ENCODE data around the gene PRRT2.

Gene PRRT2

GRCh38 chr16:29836623-29837022, 24.6 kb downstream of the PRRT2 start:
- H3K4me3 ChIP-seq (ENCODE audit: low read depth, low read length): no peak overlapping the region
- DNase-seq (ENCODE audit: low read depth): no peak
- TF ChIP-seq CTCF (IDR thresholded peaks at IDR 0.05; ENCODE audit: low read depth, low read length, missing control alignments): no peak
- in situ Hi-C loops (cut with HindIII; ENCODE audit: low sequenced_read_pairs): no loop called here

GRCh38 chr16:29837841-29838240, 25.8 kb downstream of the PRRT2 start:
- no peak for DNase-seq (ENCODE audit: low read depth)
- in situ Hi-C loops (cut with HindIII; ENCODE audit: low sequenced_read_pairs): no loop called here
- no peak for TF ChIP-seq CTCF (IDR thresholded peaks at IDR 0.05; ENCODE audit: low read depth, low read length, missing control alignments)
- no peak overlapping the region for H3K4me3 ChIP-seq (ENCODE audit: low read depth, low read length)

GRCh38 chr16:29839822-29840221, 27.8 kb downstream of the PRRT2 start:
- no peak for DNase-seq (ENCODE audit: low read depth)
- in situ Hi-C loops (cut with HindIII; ENCODE audit: low sequenced_read_pairs): no loop called here
- H3K4me3 ChIP-seq (ENCODE audit: low read depth, low read length): no peak overlapping the region
- TF ChIP-seq CTCF (IDR thresholded peaks at IDR 0.05; ENCODE audit: low read depth, low read length, missing control alignments): no peak

- no peak for TF ChIP-seq CTCF (IDR thresholded peaks at IDR 0.05; ENCODE audit: low read depth, low read length, missing control alignments)
- in situ Hi-C loops (cut with HindIII; ENCODE audit: low sequenced_read_pairs): no loop called here
- no peak overlapping the region for H3K4me3 ChIP-seq (ENCODE audit: low read depth, low read length)
- no peak for DNase-seq (ENCODE audit: low read depth)
Measured at GRCh38 chr16:29840240-29840639, 28.2 kb downstream of the PRRT2 start.

GRCh38 chr16:29841631-29842030, 29.6 kb downstream of the PRRT2 start:
- no peak overlapping the region for H3K4me3 ChIP-seq (ENCODE audit: low read depth, low read length)
- no peak for DNase-seq (ENCODE audit: low read depth)
- in situ Hi-C loops (cut with HindIII; ENCODE audit: low sequenced_read_pairs): no loop called here
- no peak for TF ChIP-seq CTCF (IDR thresholded peaks at IDR 0.05; ENCODE audit: low read depth, low read length, missing control alignments)

GRCh38 chr16:29842732-29843346, 30.8 kb downstream of the PRRT2 start:
- no peak overlapping the region for H3K4me3 ChIP-seq (ENCODE audit: low read depth, low read length)
- DNase-seq (ENCODE audit: low read depth): no peak
- no peak for TF ChIP-seq CTCF (IDR thresholded peaks at IDR 0.05; ENCODE audit: low read depth, low read length, missing control alignments)
- in situ Hi-C loops (cut with HindIII; ENCODE audit: low sequenced_read_pairs): no loop called here
